GM18520 (cell line): Measurements from ENCODE around the gene IQGAP2.
"Not testable (repeated sequence)": the region's sequence is repeated elsewhere in the genome, so short reads cannot be mapped to it uniquely, and the experiment has no call there.

Experiments
- ATAC-seq: cut with Tn5 transposase; IDR thresholded peaks from one replicate; pipeline ENCODE4 v1.9.1; 2021; ENCODE audit not compliant: unreplicated experiment

Gene IQGAP2

GRCh38 chr5:76602094-76602726 is 199.1 kb downstream of the IQGAP2 start:
- ATAC-seq, result no peak

GRCh38 chr5:76603991-76604390 is 200.9 kb downstream of the IQGAP2 start:
- ATAC-seq, result not testable (repeated sequence)

GRCh38 chr5:76604838-76605237 is 201.8 kb downstream of the IQGAP2 start:
- ATAC-seq, result no peak

GRCh38 chr5:76606701-76607100 is 203.6 kb downstream of the IQGAP2 start:
- ATAC-seq, result no peak

- ATAC-seq, result no peak
Observed at GRCh38 chr5:76607353-76607871, 204.3 kb downstream of the IQGAP2 start.

GRCh38 chr5:76608833-76609232 is 205.7 kb downstream of the IQGAP2 start:
- ATAC-seq, result no peak

- no peak for ATAC-seq
Observed at GRCh38 chr5:76610196-76610595, 207.1 kb downstream of the IQGAP2 start.

- ATAC-seq, result no peak
Observed at GRCh38 chr5:76612942-76613341, 209.9 kb downstream of the IQGAP2 start.

GRCh38 chr5:76615759-76616158 is 212.7 kb downstream of the IQGAP2 start:
- no peak for ATAC-seq

GRCh38 chr5:76616206-76616605 is 213.1 kb downstream of the IQGAP2 start:
- no peak for ATAC-seq

- ATAC-seq, result no peak
Observed at GRCh38 chr5:76617229-76617628, 214.1 kb downstream of the IQGAP2 start.

- ATAC-seq, result no peak
Observed at GRCh38 chr5:76617675-76618074, 214.6 kb downstream of the IQGAP2 start.

GRCh38 chr5:76620166-76620565 is 217.1 kb downstream of the IQGAP2 start:
- no peak for ATAC-seq

GRCh38 chr5:76622076-76622475 is 219.0 kb downstream of the IQGAP2 start:
- ATAC-seq, result no peak

GRCh38 chr5:76622973-76623596 is 220.0 kb downstream of the IQGAP2 start, which contains the start of gene F2RL2:
Gene F2RL2, minus strand, starts transcription at chr5:76623403. Its CDS starts 173 bp downstream, at chr5:76623230.
- ATAC-seq, result no peak

- no peak for ATAC-seq
Observed at GRCh38 chr5:76625087-76625815, 222.2 kb downstream of the IQGAP2 start.

- ATAC-seq, result no peak
Observed at GRCh38 chr5:76626738-76627137, 223.7 kb downstream of the IQGAP2 start.

GRCh38 chr5:76634661-76635060 is 231.6 kb downstream of the IQGAP2 start:
- no peak for ATAC-seq

GRCh38 chr5:76637490-76637889 is 234.4 kb downstream of the IQGAP2 start:
- no peak for ATAC-seq

GRCh38 chr5:76638479-76638878 is 235.4 kb downstream of the IQGAP2 start:
- no peak for ATAC-seq

- no peak for ATAC-seq
Observed at GRCh38 chr5:76641514-76642120, 238.5 kb downstream of the IQGAP2 start.
